GM23338 (cell line): ENCODE results near the gene RAD51B.

ENCODE experiments used
- CTCF ChIP-seq, 2 experiments: fragments of 200-600 bp in 1 of 2; sonication (generic) in 1 of 2; conservative IDR thresholded peaks; 2 replicates each; pipeline versions ENCODE4 v1.5.1 to v1.6.1; 2016 to 2017; ENCODE audit warnings: antibody characterized with exemption in 2 of 2, low read depth in 2 of 2, mild to moderate bottlenecking in 2 of 2, moderate library complexity in 1 of 2
- EZH2 ChIP-seq: fragments of 200-600 bp; sonication (generic); IDR thresholded peaks from one replicate; pipeline ENCODE4 v1.8.0; 2017; ENCODE audit warnings: antibody characterized with exemption, mild to moderate bottlenecking, low read depth; ENCODE audit not compliant: unreplicated experiment
- POLR2AphosphoS5 ChIP-seq: IDR thresholded peaks from 2 replicates; pipeline ENCODE4 v1.6.1; 2016; ENCODE audit warnings: antibody characterized with exemption, low read depth
- REST ChIP-seq: IDR thresholded peaks from one replicate; pipeline ENCODE4 v1.6.1; 2018; ENCODE audit warnings: antibody characterized with exemption; ENCODE audit not compliant: unreplicated experiment

- no peak for TF ChIP-seq POLR2AphosphoS5
- TF ChIP-seq CTCF (conservative IDR thresholded peaks at IDR 0.05; ENCODE audit: low read depth in 2 of 2): no peak
- no peak for TF ChIP-seq EZH2
- TF ChIP-seq REST: no peak
These were observed 287.3 kb downstream of the RAD51B start for GRCh38 chr14:68106905-68107304.
